Kidney epithelial cell (primary cell): ENCODE measurements around the gene DARS1. TPM values are rescaled to one million over a fixed set of nuclear protein-coding genes. Genes with fewer than 3 reads are reported as not detected.

Experiments used
- DNase-seq: peaks from one replicate; pipeline ENCODE4 v3.0.0-alpha.2; 2010; ENCODE audit warnings: low read depth
- H3K27me3 ChIP-seq: 2 replicates; pipeline ENCODE4 v1.6.0; 2011; ENCODE audit warnings: low read length; ENCODE audit not compliant: control insufficient read depth, insufficient read depth
- H3K36me3 ChIP-seq: 2 replicates; pipeline ENCODE4 v1.5.1; 2011; ENCODE audit warnings: low read length; ENCODE audit not compliant: control insufficient read depth, insufficient read depth
- H3K4me3 ChIP-seq: 2 replicates; pipeline ENCODE4 v1.5.1; 2011; ENCODE audit warnings: low read depth, mild to moderate bottlenecking, control low read depth, low read length
- CTCF ChIP-seq: IDR thresholded peaks from 2 replicates; pipeline ENCODE4 v1.5.1; 2011; ENCODE audit warnings: mild to moderate bottlenecking, moderate library complexity, low read length, control low read depth, inconsistent platforms; ENCODE audit not compliant: insufficient read depth, poor library complexity, severe bottlenecking
- total RNA-seq: library from RNA; depleted of rRNA; stranded (reverse); fragments of >200 nt; gene quantifications from 2 replicates; pipeline ENCODE4 v1.2.3, GENCODE V29; 2015

Gene DARS1
- total RNA-seq, 1 donor from 2014 or later: 69.4 TPM

DNA sequence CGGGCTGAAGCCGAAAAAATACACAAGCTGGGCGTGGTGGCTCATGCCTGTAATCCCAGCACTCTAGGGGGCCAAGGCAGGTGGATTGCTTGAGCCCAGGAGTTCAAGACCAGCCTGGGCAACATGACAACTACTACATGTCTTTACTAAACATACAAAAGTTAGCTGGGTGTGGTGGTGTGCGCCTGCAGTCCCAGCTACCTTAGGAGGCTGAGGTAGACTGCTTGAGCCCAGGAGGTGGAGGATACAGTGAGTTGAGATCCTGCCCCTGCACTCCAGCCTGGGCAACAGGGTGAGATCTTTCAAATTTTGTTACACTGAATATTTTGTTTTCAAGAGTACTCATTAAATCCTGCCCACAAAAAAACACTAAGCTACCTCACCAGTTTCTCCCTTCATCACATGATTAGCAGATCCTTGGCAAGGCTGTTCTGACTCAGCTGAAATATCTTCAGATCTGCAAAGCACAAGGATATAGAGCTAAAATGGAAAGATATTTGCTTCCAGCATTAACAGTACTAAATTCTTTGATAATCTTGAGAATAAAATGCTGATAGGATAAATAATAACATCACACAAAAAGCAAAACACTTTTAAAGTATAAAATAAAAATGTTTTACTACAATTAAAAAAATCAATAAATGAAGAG is 81.0 kb downstream of the DARS1 start:
- Histone ChIP-seq H3K4me3 (no peak overlapping the region), H3K27me3 (no peaks in the 10 kb centered on the region), H3K36me3 (no peaks in the 10 kb centered on the region)
- TF ChIP-seq CTCF: no peak
- peak; percentile 23 for DNase-seq

DNA sequence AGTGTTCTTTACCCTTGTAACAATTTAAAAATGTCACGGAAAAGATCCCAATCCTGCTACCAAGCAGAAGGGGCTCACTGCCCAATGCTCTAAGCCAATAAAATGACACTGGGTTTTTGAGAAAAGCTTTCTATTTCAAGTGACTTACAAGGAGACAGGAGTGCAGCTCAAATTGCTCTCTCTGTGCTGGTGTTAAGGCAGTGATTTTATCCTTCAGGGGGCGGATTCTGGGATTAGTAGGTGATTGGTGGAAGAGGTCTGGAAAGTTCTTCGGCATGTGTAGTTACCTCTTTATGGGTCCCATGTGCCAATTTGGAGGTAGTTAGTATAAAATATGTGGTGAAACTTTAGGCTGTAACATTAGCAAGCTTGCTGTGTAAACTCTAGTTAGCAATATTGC is 81.8 kb downstream of the DARS1 start:
- Histone ChIP-seq H3K4me3 (no peak overlapping the region), H3K36me3 (no peaks in the 10 kb centered on the region)
- no peak for TF ChIP-seq CTCF

DNA sequence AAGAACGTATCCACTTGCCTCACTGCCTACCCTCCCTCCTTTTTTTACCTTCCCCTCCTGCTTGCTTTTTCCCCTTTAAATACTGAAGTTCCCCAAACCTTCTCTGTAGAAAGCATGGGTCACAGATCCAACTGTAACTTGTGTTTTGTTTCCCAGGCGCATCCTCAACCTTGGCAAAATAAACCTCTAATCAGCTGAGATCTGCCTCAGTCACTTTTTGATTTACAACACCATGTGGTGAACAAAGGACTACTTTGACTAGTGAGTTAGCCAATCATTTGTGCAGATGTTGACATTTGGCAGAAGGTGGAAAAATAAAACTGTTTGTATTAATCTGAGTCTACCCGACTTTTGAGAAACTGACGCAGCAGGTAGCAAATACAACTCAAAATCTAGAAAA is 85.9 kb downstream of the DARS1 start:
- TF ChIP-seq CTCF: no peak
- Histone ChIP-seq H3K4me3 (no peak overlapping the region), H3K36me3 (no peaks in the 10 kb centered on the region), H3K27me3 (no peaks in the 10 kb centered on the region)
- no peak for DNase-seq

More for the DNA sequence above, 81.8 kb downstream of the DARS1 start:
- DNase-seq: no peak
- H3K27me3 ChIP-seq: no peaks in the 10 kb centered on the region

DNA sequence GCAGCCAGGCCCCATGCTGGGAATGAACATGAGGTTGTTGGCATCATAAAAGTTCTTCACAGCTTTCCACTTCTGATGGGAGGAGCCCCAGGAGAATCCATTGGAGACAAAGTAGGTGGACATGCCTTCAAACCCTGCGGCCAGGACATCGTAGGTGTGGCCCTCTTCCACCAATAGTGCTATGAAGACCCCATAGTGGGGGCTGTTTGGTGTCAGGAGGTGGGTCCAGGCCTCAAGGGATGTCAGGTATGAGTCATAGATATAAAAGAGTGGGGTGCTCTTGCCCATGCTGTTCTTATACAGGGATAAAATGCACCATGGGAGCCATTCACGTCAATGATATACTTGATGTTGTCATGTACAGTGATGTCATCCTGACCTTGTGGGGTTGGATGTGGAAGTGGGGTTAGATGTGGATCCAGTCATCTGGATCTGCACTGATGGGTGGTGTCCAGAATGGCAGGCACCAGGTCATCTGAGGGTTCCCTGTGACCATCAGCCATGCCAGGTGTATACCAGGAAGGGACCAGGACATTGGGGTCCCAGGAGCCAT is 87.1 kb downstream of the DARS1 start:
- no peak for TF ChIP-seq CTCF
- no peak overlapping the region for H3K4me3 ChIP-seq
- H3K36me3 ChIP-seq: no peaks in the 10 kb centered on the region
- H3K27me3 ChIP-seq: no peaks in the 10 kb centered on the region
- DNase-seq: no peak

DNA sequence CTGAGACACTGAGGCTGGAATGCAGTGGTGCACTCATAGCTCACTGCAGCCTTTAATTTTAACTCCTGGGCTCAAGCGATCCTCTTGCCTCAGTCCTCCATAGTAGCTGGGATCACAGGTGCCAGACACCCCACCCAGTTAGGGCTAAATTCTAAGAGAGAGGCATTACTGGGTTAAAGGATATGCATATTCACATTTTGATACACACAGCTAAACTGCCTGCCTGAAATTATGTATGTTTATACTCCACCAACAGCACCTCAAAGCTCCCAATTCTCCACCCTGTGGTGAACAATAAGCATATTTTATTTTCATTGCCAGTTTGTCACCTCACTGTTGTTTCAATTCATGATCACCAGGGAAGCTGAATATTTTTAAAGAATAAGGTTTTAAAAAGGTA is 90.5 kb downstream of the DARS1 start:
- no peak for TF ChIP-seq CTCF
- DNase-seq: no peak
- no peaks in the 10 kb centered on the region for H3K27me3 ChIP-seq
- H3K4me3 ChIP-seq: no peak overlapping the region
- no peaks in the 10 kb centered on the region for H3K36me3 ChIP-seq

DNA sequence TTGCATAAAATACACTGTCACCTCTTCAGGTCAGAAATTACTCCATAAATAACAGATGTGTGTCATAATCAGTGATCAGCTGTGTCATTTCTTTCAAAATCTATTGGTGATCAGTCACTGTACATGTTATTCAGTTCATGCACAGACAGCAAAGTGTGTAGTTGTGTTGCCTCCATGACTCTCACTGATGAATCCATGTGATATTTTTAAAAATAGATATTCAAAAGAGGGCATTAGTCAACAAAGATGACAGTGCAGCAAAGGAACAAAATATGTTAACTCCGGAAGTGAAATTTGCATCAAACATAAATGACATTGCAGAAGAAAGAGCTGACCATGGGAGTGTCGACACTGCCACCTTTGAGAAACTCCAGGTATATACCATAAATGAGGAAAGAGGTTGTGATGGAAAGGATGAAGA is 92.0 kb downstream of the DARS1 start:
- no peak for TF ChIP-seq CTCF
- Histone ChIP-seq H3K4me3 (no peak overlapping the region), H3K27me3 (no peaks in the 10 kb centered on the region), H3K36me3 (no peaks in the 10 kb centered on the region)
- DNase-seq: no peak
